Mesenchymal stem cell (in vitro differentiated cells and primary cell): ENCODE measurements around the gene TNFRSF25.
A peak's percentile ranks its signal among the peaks of the same experiment; 100 is the strongest.
"Not testable (repeated sequence)": the region's sequence is repeated elsewhere in the genome, so short reads cannot be mapped to it uniquely, and the experiment has no call there.

ENCODE experiments used
- DNase-seq: peaks from one replicate; pipeline ENCODE4 v3.0.0-alpha.2; 2013
- H2AFZ ChIP-seq: one replicate; pipeline ENCODE4 v1.6.1; 2013; ENCODE audit warnings: low read depth, mild to moderate bottlenecking, control low read depth, inconsistent platforms, low read length, moderate library complexity
- H2AK5ac ChIP-seq: 2 replicates; pipeline ENCODE4 v1.6.1; 2013; ENCODE audit warnings: low read length, moderate library complexity, mild to moderate bottlenecking, inconsistent platforms; ENCODE audit not compliant: severe bottlenecking
- H2BK120ac ChIP-seq: one replicate; pipeline ENCODE4 v1.6.1; 2013; ENCODE audit warnings: low read depth, mild to moderate bottlenecking, inconsistent platforms, low read length, moderate library complexity
- H2BK12ac ChIP-seq, 2 experiments: one replicate each; pipeline ENCODE4 v1.6.1; 2013; ENCODE audit warnings: inconsistent platforms in 2 of 2, low read length in 2 of 2, mild to moderate bottlenecking in 2 of 2, moderate library complexity in 2 of 2, control low read depth in 1 of 2
- H2BK15ac ChIP-seq: one replicate; pipeline ENCODE4 v1.6.1; 2013; ENCODE audit warnings: mild to moderate bottlenecking, low read depth, inconsistent platforms; ENCODE audit not compliant: poor library complexity, severe bottlenecking
- H2BK5ac ChIP-seq: 2 replicates; pipeline ENCODE4 v1.6.1; 2013; ENCODE audit warnings: low read depth, mild to moderate bottlenecking, low read length, control low read depth, inconsistent platforms; ENCODE audit not compliant: poor library complexity, severe bottlenecking
- H3K14ac ChIP-seq, 2 experiments: one replicate each; pipeline ENCODE4 v1.6.1; 2013; ENCODE audit warnings: inconsistent platforms in 2 of 2, low read length in 2 of 2, control low read depth in 1 of 2, mild to moderate bottlenecking in 1 of 2, moderate library complexity in 1 of 2
- H3K18ac ChIP-seq, 2 experiments: one replicate each; pipeline ENCODE4 v1.6.1; 2013; ENCODE audit warnings: inconsistent platforms in 2 of 2, low read length in 2 of 2, control low read depth in 1 of 2, low read depth in 1 of 2, mild to moderate bottlenecking in 1 of 2
- H3K23ac ChIP-seq, 2 experiments: one replicate each; pipeline ENCODE4 v1.6.1; 2013; ENCODE audit warnings: inconsistent platforms in 2 of 2, low read length in 2 of 2, mild to moderate bottlenecking in 2 of 2, moderate library complexity in 2 of 2, control low read depth in 1 of 2
- H3K27ac ChIP-seq: 2 replicates; pipeline ENCODE4 v1.5.1; 2013; ENCODE audit warnings: mild to moderate bottlenecking, moderate library complexity, low read length, control low read depth, inconsistent platforms; ENCODE audit not compliant: poor library complexity, severe bottlenecking
- H3K27me3 ChIP-seq, 2 experiments: 2 replicates each; pipeline versions ENCODE4 v1.6.1 to v1.7.0; 2013; ENCODE audit warnings: low read length in 2 of 2, mild to moderate bottlenecking in 2 of 2, moderate library complexity in 2 of 2, control low read depth in 1 of 2, inconsistent platforms in 1 of 2; ENCODE audit not compliant: control insufficient read depth in 1 of 2, insufficient read depth in 1 of 2
- H3K36me3 ChIP-seq, 2 experiments: 2 replicates each; pipeline versions ENCODE4 v1.6.1 to v1.7.0; 2013; ENCODE audit warnings: low read length in 2 of 2, control low read depth in 1 of 2, inconsistent platforms in 1 of 2, low read depth in 1 of 2, mild to moderate bottlenecking in 1 of 2; ENCODE audit not compliant: insufficient read depth in 2 of 2, control insufficient read depth in 1 of 2
- H3K4ac ChIP-seq, 2 experiments: one replicate each; pipeline ENCODE4 v1.6.1; 2013; ENCODE audit warnings: inconsistent platforms in 2 of 2, low read length in 2 of 2, mild to moderate bottlenecking in 2 of 2, moderate library complexity in 2 of 2, control low read depth in 1 of 2, low read depth in 1 of 2
- H3K4me1 ChIP-seq: 2 replicates; pipeline ENCODE4 v1.6.1; 2013; ENCODE audit warnings: low read depth, low read length, control low read depth; ENCODE audit not compliant: control insufficient read depth, insufficient read depth
- H3K4me2 ChIP-seq: 2 replicates; pipeline ENCODE4 v1.6.1; 2013; ENCODE audit warnings: low read length, mild to moderate bottlenecking, inconsistent platforms; ENCODE audit not compliant: poor library complexity, severe bottlenecking
- H3K4me3 ChIP-seq, 2 experiments: 2 replicates each; pipeline versions ENCODE4 v1.5.1 to v1.7.0; 2013; ENCODE audit warnings: low read length in 2 of 2, mild to moderate bottlenecking in 2 of 2, control low read depth in 1 of 2, low read depth in 1 of 2; ENCODE audit not compliant: insufficient read depth in 1 of 2
- H3K79me1 ChIP-seq: replicated peaks from 2 replicates; pipeline ENCODE4 v1.6.1; 2013; ENCODE audit warnings: mild to moderate bottlenecking, control low read depth, low read length, inconsistent platforms; ENCODE audit not compliant: poor library complexity, severe bottlenecking
- H3K9ac ChIP-seq: 2 replicates; pipeline ENCODE4 v1.7.0; 2013; ENCODE audit warnings: mild to moderate bottlenecking, low read length, moderate library complexity
- H3K9me3 ChIP-seq: 2 replicates; pipeline ENCODE4 v1.7.0; 2013; ENCODE audit warnings: mild to moderate bottlenecking, low read length; ENCODE audit not compliant: control insufficient read depth
- H4K8ac ChIP-seq: one replicate; pipeline ENCODE4 v1.6.1; 2013; ENCODE audit warnings: inconsistent platforms, mild to moderate bottlenecking, low read length, moderate library complexity
- H4K91ac ChIP-seq: one replicate; pipeline ENCODE4 v1.6.1; 2013; ENCODE audit warnings: mild to moderate bottlenecking, low read length, inconsistent platforms
- WGBS: methylation state at CpG from one replicate; pipeline ENCODE4 v1.1.7; 2013; ENCODE audit warnings: mixed read lengths; 5-methylcytosine and 5-hydroxymethylcytosine counted together

Gene TNFRSF25

GRCh38 chr1:6460301-6461050 is 5.5 kb downstream of the TNFRSF25 start:
- Histone ChIP-seq H3K18ac (no peak overlapping the region), H3K9ac (peak overlapping the region; percentile 49), H3K36me3 (peaks cover 16 to 41% of the 10 kb centered on the region in 2 experiments), H2AK5ac (no peak overlapping the region), H2BK15ac (no peak overlapping the region), H4K8ac (no peak overlapping the region), H3K27me3 (peaks cover 0 to 49% of the 10 kb centered on the region in 2 experiments), H3K4me2 (no peak overlapping the region), H3K4me1 (peaks cover 5% of the 10 kb centered on the region), H3K23ac (no peak overlapping the region), H3K14ac (no peak overlapping the region), H3K4ac (no peak overlapping the region), H2BK12ac (no peak overlapping the region), H2AFZ (no peak overlapping the region), H2BK5ac (no peak overlapping the region), H3K79me1 (no peaks in the 10 kb centered on the region), H2BK120ac (no peak overlapping the region), H3K9me3 (no peaks in the 10 kb centered on the region), H3K4me3 (peak overlapping the region in 1 of 2 experiments; percentile 66), H4K91ac (no peak overlapping the region), H3K27ac (no peak overlapping the region)
- 66% methylated on average over 34 of the region's 39 CpGs for WGBS
- no peak for DNase-seq

GRCh38 chr1:6459850-6460265 is 6.1 kb downstream of the TNFRSF25 start:
- no peaks in the 10 kb centered on the region for H3K79me1 ChIP-seq

GRCh38 chr1:6456800-6457466 is 9.0 kb downstream of the TNFRSF25 start:
- peaks cover 3 to 17% of the 10 kb centered on the region in 2 experiments for H3K36me3 ChIP-seq
- no peak overlapping the region for H4K91ac ChIP-seq
- H2BK120ac ChIP-seq = no peak overlapping the region
- no peak overlapping the region for H3K23ac ChIP-seq
- no peak overlapping the region for H3K14ac ChIP-seq
- H3K9ac ChIP-seq = no peak overlapping the region
- H3K9me3 ChIP-seq = no peaks in the 10 kb centered on the region
- no peak overlapping the region for H3K18ac ChIP-seq
- H2AFZ ChIP-seq = no peak overlapping the region
- H3K4ac ChIP-seq = no peak overlapping the region
- peaks cover 0 to 68% of the 10 kb centered on the region in 2 experiments for H3K27me3 ChIP-seq
- H3K4me1 ChIP-seq = peaks cover 5% of the 10 kb centered on the region
- no peak for DNase-seq
- H3K27ac ChIP-seq = no peak overlapping the region
- WGBS = 85% methylated on average over 8 of the region's 11 CpGs
- no peak overlapping the region for H3K4me2 ChIP-seq
- H3K4me3 ChIP-seq = no peak overlapping the region
- H3K79me1 ChIP-seq = no peaks in the 10 kb centered on the region
- no peak overlapping the region for H4K8ac ChIP-seq
- no peak overlapping the region for H2BK5ac ChIP-seq
- no peak overlapping the region for H2BK12ac ChIP-seq
- no peak overlapping the region for H2BK15ac ChIP-seq
- no peak overlapping the region for H2AK5ac ChIP-seq

More at GRCh38 chr1:6459850-6460265, 6.1 kb downstream of the TNFRSF25 start:
- peaks cover 16 to 37% of the 10 kb centered on the region in 2 experiments for H3K36me3 ChIP-seq
- H3K14ac ChIP-seq = no peak overlapping the region
- H2BK120ac ChIP-seq = no peak overlapping the region
- DNase-seq = peak; percentile 6
- no peak overlapping the region for H3K18ac ChIP-seq
- no peak overlapping the region for H2AK5ac ChIP-seq
- no peak overlapping the region for H4K8ac ChIP-seq
- H4K91ac ChIP-seq = no peak overlapping the region
- H3K4me1 ChIP-seq = peaks cover 5% of the 10 kb centered on the region
- no peak overlapping the region for H3K23ac ChIP-seq
- 32% methylated on average over 18 of the region's 18 CpGs for WGBS
- no peak overlapping the region for H2BK12ac ChIP-seq
- no peak overlapping the region for H2BK15ac ChIP-seq
- no peak overlapping the region for H2BK5ac ChIP-seq
- H3K9ac ChIP-seq = no peak overlapping the region
- no peak overlapping the region for H3K27ac ChIP-seq
- peaks cover 0 to 51% of the 10 kb centered on the region in 2 experiments for H3K27me3 ChIP-seq
- H3K4me3 ChIP-seq = no peak overlapping the region
- no peak overlapping the region for H3K4ac ChIP-seq
- no peak overlapping the region for H2AFZ ChIP-seq
- H3K4me2 ChIP-seq = no peak overlapping the region
- no peaks in the 10 kb centered on the region for H3K9me3 ChIP-seq

- WGBS = 85% methylated on average over 54 of the region's 58 CpGs
- DNase-seq, H4K91ac ChIP-seq: not testable (repeated sequence)
Measured at GRCh38 chr1:6455752-6456520, 10.0 kb downstream of the TNFRSF25 start.

More at GRCh38 chr1:6455752-6456520, 10.0 kb downstream of the TNFRSF25 start:
- H2BK5ac ChIP-seq, H3K23ac ChIP-seq, H3K36me3 ChIP-seq, H3K14ac ChIP-seq, H3K79me1 ChIP-seq, H2AK5ac ChIP-seq, H2AFZ ChIP-seq, H2BK12ac ChIP-seq, H2BK120ac ChIP-seq, H3K27ac ChIP-seq, H3K9ac ChIP-seq, H4K8ac ChIP-seq, H2BK15ac ChIP-seq, H3K4me3 ChIP-seq, H3K4me1 ChIP-seq, H3K18ac ChIP-seq, H3K4me2 ChIP-seq, H3K4ac ChIP-seq, H3K9me3 ChIP-seq: not testable (repeated sequence)
- H3K27me3 ChIP-seq = peaks cover 10 to 67% of the 10 kb centered on the region in 2 experiments
